GM12878 (cell line): ENCODE measurements around the gene ACSF3. TPM values are rescaled to one million over a fixed set of nuclear protein-coding genes. Genes with fewer than 3 reads are reported as not detected.
A peak's percentile ranks its signal among the peaks of the same experiment; 100 is the strongest.

ENCODE experiments used
- CHD1 ChIP-seq: IDR thresholded peaks from 2 replicates; pipeline ENCODE4 v1.6.1; 2012; ENCODE audit warnings: low read depth, low read length, improper control_type of control experiment
- DPF2 ChIP-seq: fragments of 450-650 bp; IDR thresholded peaks from 2 replicates; pipeline ENCODE4 v1.6.1; 2017; ENCODE audit warnings: mild to moderate bottlenecking
- GABPA ChIP-seq: IDR thresholded peaks from 2 replicates; pipeline ENCODE4 v1.6.1; 2014; ENCODE audit warnings: antibody characterized with exemption, low read depth, mild to moderate bottlenecking, inconsistent platforms
- HDAC2 ChIP-seq: fragments of 200-600 bp; sonication (generic); IDR thresholded peaks from 2 replicates; pipeline ENCODE4 v1.6.1; 2017
- HDAC6 ChIP-seq: fragments of 200-600 bp; sonication (generic); IDR thresholded peaks from one replicate; pipeline ENCODE4 v1.8.0; 2017; ENCODE audit warnings: antibody characterized with exemption; ENCODE audit not compliant: unreplicated experiment
- MEF2A ChIP-seq: IDR thresholded peaks from 2 replicates; pipeline ENCODE4 v1.6.1; 2011; ENCODE audit warnings: low read depth, mild to moderate bottlenecking, low read length, moderate library complexity; ENCODE audit not compliant: insufficient read depth
- NR2F1 ChIP-seq: fragments of 450-650 bp; conservative IDR thresholded peaks from 2 replicates; pipeline ENCODE4 v1.6.1; 2017; ENCODE audit warnings: mild to moderate bottlenecking
- RELA ChIP-seq: fragments of 450-650 bp; IDR thresholded peaks from 2 replicates; pipeline ENCODE4 v1.8.0; 2014; ENCODE audit warnings: borderline replicate concordance; ENCODE audit not compliant: partially characterized antibody
- SMARCA5 ChIP-seq: fragments of 450-650 bp; IDR thresholded peaks from 2 replicates; pipeline ENCODE4 v1.6.1; 2017; ENCODE audit warnings: mild to moderate bottlenecking
- SMC3 ChIP-seq: IDR thresholded peaks from 2 replicates; pipeline ENCODE4 v1.6.1; 2011; ENCODE audit warnings: low read length, improper control_type of control experiment, borderline replicate concordance
- SREBF2 ChIP-seq: IDR thresholded peaks from 2 replicates; pipeline ENCODE4 v1.6.1; 2012; ENCODE audit warnings: mild to moderate bottlenecking, low read length
- STAT1 ChIP-seq: fragments of 450-650 bp; conservative IDR thresholded peaks from 2 replicates; pipeline ENCODE4 v1.6.1; 2014; ENCODE audit warnings: antibody characterized with exemption, mild to moderate bottlenecking
- TAF1 ChIP-seq: IDR thresholded peaks from 2 replicates; pipeline ENCODE4 v1.6.1; 2011; ENCODE audit warnings: mild to moderate bottlenecking, low read depth, low read length, borderline replicate concordance
- ZNF207 ChIP-seq: fragments of 450-650 bp; IDR thresholded peaks from 2 replicates; pipeline ENCODE4 v1.6.1; 2014; ENCODE audit warnings: antibody characterized with exemption, mild to moderate bottlenecking, borderline replicate concordance
- ZNF217 ChIP-seq: fragments of 450-650 bp; IDR thresholded peaks from 2 replicates; pipeline ENCODE4 v1.6.1; 2017; ENCODE audit warnings: antibody characterized with exemption, mild to moderate bottlenecking
- ZNF384 ChIP-seq: IDR thresholded peaks from 2 replicates; pipeline ENCODE4 v1.6.1; 2012; ENCODE audit warnings: low read depth, mild to moderate bottlenecking, low read length, improper control_type of control experiment, borderline replicate concordance
- ZZZ3 ChIP-seq: IDR thresholded peaks from 2 replicates; pipeline ENCODE4 v1.6.1; 2011; ENCODE audit warnings: low read depth; ENCODE audit not compliant: control insufficient read depth, insufficient read length
- polyA plus RNA-seq, 11 experiments: library from polyadenylated mRNA; depleted of rRNA in 4 of 11; unstranded in 6 of 11; stranded (reverse) in 5 of 11; fragments of >200 nt; fragmentation: Nextera tagmentation in 4 of 11; fragmentation: Illumina TruSeq in 1 of 11; extraction: Ambion mirVana in 4 of 11; extraction: Trizol in 1 of 11; gene quantifications; 1 replicate in 1 of 11; 2 replicates in 10 of 11; pipeline versions ENCODE4 v1.2.1 to v1.2.3, GENCODE V29; 2011 to 2016; ENCODE audit warnings: inconsistent platforms in 2 of 11, missing spikeins in 2 of 11, low read depth in 1 of 11
- total RNA-seq, 4 experiments: library from RNA; depleted of rRNA in 3 of 4; stranded (reverse); fragments of >200 nt in 3 of 4; fragmentation: Illumina TruSeq in 1 of 4; extraction: Trizol in 1 of 4; gene quantifications; 2 replicates each; pipeline versions ENCODE4 v1.2.1 to v1.2.3, GENCODE V29; 2013 to 2021
- TF ChIP-seq, protein P1 (sequence below): fragments of 450-650 bp; IDR thresholded peaks from 2 replicates; pipeline ENCODE4 v1.6.1; 2017; ENCODE audit warnings: mild to moderate bottlenecking, moderate library complexity
- TF ChIP-seq, protein P2 (sequence below): IDR thresholded peaks from 2 replicates; pipeline ENCODE4 v1.6.1; 2012; ENCODE audit warnings: low read depth, low read length, improper control_type of control experiment
- TF ChIP-seq, protein P3 (sequence below): fragments of 450-650 bp; conservative IDR thresholded peaks from 2 replicates; pipeline ENCODE4 v1.6.1; 2017; ENCODE audit warnings: mild to moderate bottlenecking, moderate library complexity
- TF ChIP-seq, protein P4 (sequence below): IDR thresholded peaks from 2 replicates; pipeline ENCODE4 v1.6.1; 2012; ENCODE audit warnings: mild to moderate bottlenecking, low read depth, low read length

Gene ACSF3
- total and polyA plus RNA-seq, 10 of the 15 experiments (the other 5 are each of a cell fraction or from before 2014, with no cell fraction given) = 1.0 to 44.4 (median 25.8) TPM

DNA sequence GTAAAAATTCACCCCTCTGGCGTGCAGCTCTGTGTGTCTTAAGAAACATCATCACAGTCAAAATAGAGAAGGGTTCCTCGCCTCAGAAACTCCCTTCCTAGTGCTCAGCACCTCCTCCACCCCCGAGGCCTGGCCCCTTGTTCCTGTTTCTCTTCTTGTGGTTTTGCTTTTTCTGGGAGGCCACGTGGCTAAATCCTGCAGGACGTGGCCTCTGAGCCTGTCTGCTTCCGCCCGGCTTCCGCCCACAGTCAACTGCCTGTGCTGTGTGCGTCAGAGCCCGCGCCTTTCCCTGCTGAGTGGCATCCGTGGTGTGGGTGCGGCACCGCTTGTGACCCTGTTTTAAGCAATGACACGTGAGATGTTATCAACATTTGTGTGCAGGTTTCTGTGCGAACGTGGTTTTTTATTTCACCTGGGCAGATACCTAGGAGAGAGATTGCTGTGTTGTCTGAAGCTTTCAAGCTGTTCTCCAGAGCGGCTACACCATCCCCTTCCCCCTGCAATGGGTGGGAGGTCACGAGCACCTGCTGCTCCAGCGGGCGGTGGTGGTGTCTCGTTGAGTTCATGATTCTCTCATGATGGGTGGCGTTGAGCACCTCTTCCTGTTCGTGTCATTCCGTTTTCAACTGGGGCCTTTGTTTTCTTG is 21.7 kb downstream of the ACSF3 start (continued):
- TF ChIP-seq, protein P1, sequence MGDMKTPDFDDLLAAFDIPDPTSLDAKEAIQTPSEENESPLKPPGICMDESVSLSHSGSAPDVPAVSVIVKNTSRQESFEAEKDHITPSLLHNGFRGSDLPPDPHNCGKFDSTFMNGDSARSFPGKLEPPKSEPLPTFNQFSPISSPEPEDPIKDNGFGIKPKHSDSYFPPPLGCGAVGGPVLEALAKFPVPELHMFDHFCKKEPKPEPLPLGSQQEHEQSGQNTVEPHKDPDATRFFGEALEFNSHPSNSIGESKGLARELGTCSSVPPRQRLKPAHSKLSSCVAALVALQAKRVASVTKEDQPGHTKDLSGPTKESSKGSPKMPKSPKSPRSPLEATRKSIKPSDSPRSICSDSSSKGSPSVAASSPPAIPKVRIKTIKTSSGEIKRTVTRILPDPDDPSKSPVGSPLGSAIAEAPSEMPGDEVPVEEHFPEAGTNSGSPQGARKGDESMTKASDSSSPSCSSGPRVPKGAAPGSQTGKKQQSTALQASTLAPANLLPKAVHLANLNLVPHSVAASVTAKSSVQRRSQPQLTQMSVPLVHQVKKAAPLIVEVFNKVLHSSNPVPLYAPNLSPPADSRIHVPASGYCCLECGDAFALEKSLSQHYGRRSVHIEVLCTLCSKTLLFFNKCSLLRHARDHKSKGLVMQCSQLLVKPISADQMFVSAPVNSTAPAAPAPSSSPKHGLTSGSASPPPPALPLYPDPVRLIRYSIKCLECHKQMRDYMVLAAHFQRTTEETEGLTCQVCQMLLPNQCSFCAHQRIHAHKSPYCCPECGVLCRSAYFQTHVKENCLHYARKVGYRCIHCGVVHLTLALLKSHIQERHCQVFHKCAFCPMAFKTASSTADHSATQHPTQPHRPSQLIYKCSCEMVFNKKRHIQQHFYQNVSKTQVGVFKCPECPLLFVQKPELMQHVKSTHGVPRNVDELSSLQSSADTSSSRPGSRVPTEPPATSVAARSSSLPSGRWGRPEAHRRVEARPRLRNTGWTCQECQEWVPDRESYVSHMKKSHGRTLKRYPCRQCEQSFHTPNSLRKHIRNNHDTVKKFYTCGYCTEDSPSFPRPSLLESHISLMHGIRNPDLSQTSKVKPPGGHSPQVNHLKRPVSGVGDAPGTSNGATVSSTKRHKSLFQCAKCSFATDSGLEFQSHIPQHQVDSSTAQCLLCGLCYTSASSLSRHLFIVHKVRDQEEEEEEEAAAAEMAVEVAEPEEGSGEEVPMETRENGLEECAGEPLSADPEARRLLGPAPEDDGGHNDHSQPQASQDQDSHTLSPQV = no peak
- peak; percentile 60; the same call in 1 of the 2 replicates for TF ChIP-seq DPF2
- TF ChIP-seq, protein P2, sequence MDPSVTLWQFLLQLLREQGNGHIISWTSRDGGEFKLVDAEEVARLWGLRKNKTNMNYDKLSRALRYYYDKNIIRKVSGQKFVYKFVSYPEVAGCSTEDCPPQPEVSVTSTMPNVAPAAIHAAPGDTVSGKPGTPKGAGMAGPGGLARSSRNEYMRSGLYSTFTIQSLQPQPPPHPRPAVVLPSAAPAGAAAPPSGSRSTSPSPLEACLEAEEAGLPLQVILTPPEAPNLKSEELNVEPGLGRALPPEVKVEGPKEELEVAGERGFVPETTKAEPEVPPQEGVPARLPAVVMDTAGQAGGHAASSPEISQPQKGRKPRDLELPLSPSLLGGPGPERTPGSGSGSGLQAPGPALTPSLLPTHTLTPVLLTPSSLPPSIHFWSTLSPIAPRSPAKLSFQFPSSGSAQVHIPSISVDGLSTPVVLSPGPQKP = peak; percentile 64; the same call in 1 of the 2 replicates
- TF ChIP-seq HDAC6 = no peak
- TF ChIP-seq CHD1 = no peak
- TF ChIP-seq SMARCA5 = no peak
- TF ChIP-seq SMC3 = no peak
- no peak for TF ChIP-seq HDAC2
- no peak for TF ChIP-seq STAT1
- TF ChIP-seq RELA = peak; percentile 11
- TF ChIP-seq ZNF384 = no peak; the same call in 1 of the 2 replicates
- peak; percentile 19; the same call in 1 of the 2 replicates for TF ChIP-seq ZNF207
- TF ChIP-seq, protein P3, sequence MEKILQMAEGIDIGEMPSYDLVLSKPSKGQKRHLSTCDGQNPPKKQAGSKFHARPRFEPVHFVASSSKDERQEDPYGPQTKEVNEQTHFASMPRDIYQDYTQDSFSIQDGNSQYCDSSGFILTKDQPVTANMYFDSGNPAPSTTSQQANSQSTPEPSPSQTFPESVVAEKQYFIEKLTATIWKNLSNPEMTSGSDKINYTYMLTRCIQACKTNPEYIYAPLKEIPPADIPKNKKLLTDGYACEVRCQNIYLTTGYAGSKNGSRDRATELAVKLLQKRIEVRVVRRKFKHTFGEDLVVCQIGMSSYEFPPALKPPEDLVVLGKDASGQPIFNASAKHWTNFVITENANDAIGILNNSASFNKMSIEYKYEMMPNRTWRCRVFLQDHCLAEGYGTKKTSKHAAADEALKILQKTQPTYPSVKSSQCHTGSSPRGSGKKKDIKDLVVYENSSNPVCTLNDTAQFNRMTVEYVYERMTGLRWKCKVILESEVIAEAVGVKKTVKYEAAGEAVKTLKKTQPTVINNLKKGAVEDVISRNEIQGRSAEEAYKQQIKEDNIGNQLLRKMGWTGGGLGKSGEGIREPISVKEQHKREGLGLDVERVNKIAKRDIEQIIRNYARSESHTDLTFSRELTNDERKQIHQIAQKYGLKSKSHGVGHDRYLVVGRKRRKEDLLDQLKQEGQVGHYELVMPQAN = 0 out of 2 replicates have a peak, but pooled peaks have one; percentile 38
- TF ChIP-seq, protein P4, sequence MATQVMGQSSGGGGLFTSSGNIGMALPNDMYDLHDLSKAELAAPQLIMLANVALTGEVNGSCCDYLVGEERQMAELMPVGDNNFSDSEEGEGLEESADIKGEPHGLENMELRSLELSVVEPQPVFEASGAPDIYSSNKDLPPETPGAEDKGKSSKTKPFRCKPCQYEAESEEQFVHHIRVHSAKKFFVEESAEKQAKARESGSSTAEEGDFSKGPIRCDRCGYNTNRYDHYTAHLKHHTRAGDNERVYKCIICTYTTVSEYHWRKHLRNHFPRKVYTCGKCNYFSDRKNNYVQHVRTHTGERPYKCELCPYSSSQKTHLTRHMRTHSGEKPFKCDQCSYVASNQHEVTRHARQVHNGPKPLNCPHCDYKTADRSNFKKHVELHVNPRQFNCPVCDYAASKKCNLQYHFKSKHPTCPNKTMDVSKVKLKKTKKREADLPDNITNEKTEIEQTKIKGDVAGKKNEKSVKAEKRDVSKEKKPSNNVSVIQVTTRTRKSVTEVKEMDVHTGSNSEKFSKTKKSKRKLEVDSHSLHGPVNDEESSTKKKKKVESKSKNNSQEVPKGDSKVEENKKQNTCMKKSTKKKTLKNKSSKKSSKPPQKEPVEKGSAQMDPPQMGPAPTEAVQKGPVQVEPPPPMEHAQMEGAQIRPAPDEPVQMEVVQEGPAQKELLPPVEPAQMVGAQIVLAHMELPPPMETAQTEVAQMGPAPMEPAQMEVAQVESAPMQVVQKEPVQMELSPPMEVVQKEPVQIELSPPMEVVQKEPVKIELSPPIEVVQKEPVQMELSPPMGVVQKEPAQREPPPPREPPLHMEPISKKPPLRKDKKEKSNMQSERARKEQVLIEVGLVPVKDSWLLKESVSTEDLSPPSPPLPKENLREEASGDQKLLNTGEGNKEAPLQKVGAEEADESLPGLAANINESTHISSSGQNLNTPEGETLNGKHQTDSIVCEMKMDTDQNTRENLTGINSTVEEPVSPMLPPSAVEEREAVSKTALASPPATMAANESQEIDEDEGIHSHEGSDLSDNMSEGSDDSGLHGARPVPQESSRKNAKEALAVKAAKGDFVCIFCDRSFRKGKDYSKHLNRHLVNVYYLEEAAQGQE = no peak
- no peak for TF ChIP-seq SREBF2
- TF ChIP-seq ZZZ3 = no peak
- TF ChIP-seq TAF1 = no peak
- peak; percentile 70 for TF ChIP-seq NR2F1
- TF ChIP-seq GABPA = peak; percentile 75; the same call in 1 of the 2 replicates
- TF ChIP-seq MEF2A = peak; percentile 61; the same call in 1 of the 2 replicates
- TF ChIP-seq ZNF217 = no peak
